ENCODE data around the gene ANAPC5.
"Not testable (repeated sequence)": the region's sequence is repeated elsewhere in the genome, so short reads cannot be mapped to it uniquely, and the experiment has no call there.

ANAPC5 gene

GRCh38 chr12:121282910-121283309 lies 69.3 kb downstream of the ANAPC5 start:
- not testable (repeated sequence) for FAIRE-seq

- no peak for FAIRE-seq
Measured at GRCh38 chr12:121282072-121282742, 70.0 kb downstream of the ANAPC5 start.

- FAIRE-seq, result not testable (repeated sequence)
Measured at GRCh38 chr12:121281116-121281515, 71.1 kb downstream of the ANAPC5 start.

- not testable (repeated sequence) for FAIRE-seq
Measured at GRCh38 chr12:121280531-121280930, 71.7 kb downstream of the ANAPC5 start.

GRCh38 chr12:121279507-121279915 lies 72.7 kb downstream of the ANAPC5 start:
- no peak for FAIRE-seq

GRCh38 chr12:121279071-121279375 lies 73.2 kb downstream of the ANAPC5 start:
- no peak for FAIRE-seq

- FAIRE-seq, result no peak
Measured at GRCh38 chr12:121278169-121279070, 73.8 kb downstream of the ANAPC5 start.

GRCh38 chr12:121277374-121277759 lies 74.8 kb downstream of the ANAPC5 start:
- FAIRE-seq, result no peak

GRCh38 chr12:121274036-121274763 lies 78.0 kb downstream of the ANAPC5 start:
- FAIRE-seq, result no peak

GRCh38 chr12:121273364-121273896 lies 78.8 kb downstream of the ANAPC5 start:
- no peak for FAIRE-seq

GRCh38 chr12:121267822-121268221 lies 84.4 kb downstream of the ANAPC5 start:
- no peak for FAIRE-seq

- no peak for FAIRE-seq
Measured at GRCh38 chr12:121264951-121265515, 87.2 kb downstream of the ANAPC5 start.

- FAIRE-seq, result no peak
Measured at GRCh38 chr12:121264135-121264534, 88.1 kb downstream of the ANAPC5 start.

- FAIRE-seq, result no peak
Measured at GRCh38 chr12:121263206-121263935, 88.8 kb downstream of the ANAPC5 start.

GRCh38 chr12:121261398-121261797 lies 90.8 kb downstream of the ANAPC5 start:
- FAIRE-seq, result no peak

- no peak for FAIRE-seq
Measured at GRCh38 chr12:121260091-121260490, 92.1 kb downstream of the ANAPC5 start.

- FAIRE-seq, result no peak
Measured at GRCh38 chr12:121259074-121259473, 93.1 kb downstream of the ANAPC5 start.

Data from A204.1 (cell line).